H1 (cell line): ENCODE data around the gene ARHGEF2. TPM values are rescaled to one million over a fixed set of nuclear protein-coding genes. Genes with fewer than 3 reads are reported as not detected.

Experiments
- CTCF ChIA-PET: fragments of 300-600 bp; sonication (Branson Sonifier 250); formaldehyde crosslinking; loops from one replicate; lab custom pipeline; 2021; ENCODE audit not compliant: partially characterized antibody; lab: Charles Lee
- POLR2A ChIA-PET: fragments of 300-600 bp; sonication (Branson Sonifier 250); formaldehyde crosslinking; loops from one replicate; lab custom pipeline; 2021; ENCODE audit warnings: inconsistent platforms; ENCODE audit not compliant: partially characterized antibody; lab: Charles Lee
- DNase-seq, 2 experiments: peaks; one replicate each; pipeline versions ENCODE4 v3.0.0 to v3.0.0-alpha.2; 2010 to 2022; ENCODE audit warnings: low spot score in 2 of 2, low read depth in 1 of 2, mixed read lengths in 1 of 2
- FAIRE-seq: peaks from 2 replicates; lab custom pipeline; 2011; peaks lifted over from hg19 to GRCh38; lab: Jason Lieb, UNC
- H2AFZ ChIP-seq: 2 replicates; pipeline ENCODE4 v1.8.1; 2012; ENCODE audit warnings: low read length, inconsistent platforms
- H2AK5ac ChIP-seq: 2 replicates; pipeline ENCODE4 v1.6.1; 2013; ENCODE audit warnings: low read depth, low read length
- H2BK120ac ChIP-seq: replicated peaks from 2 replicates; pipeline ENCODE3; 2013; ENCODE audit warnings: low read depth, low read length, inconsistent platforms
- H2BK12ac ChIP-seq: 2 replicates; pipeline ENCODE4 v1.6.1; 2013; ENCODE audit warnings: low read depth, low read length
- H2BK15ac ChIP-seq: 2 replicates; pipeline ENCODE4 v1.6.1; 2013; ENCODE audit warnings: low read length
- H2BK20ac ChIP-seq: 2 replicates; pipeline ENCODE4 v1.6.1; 2013; ENCODE audit warnings: low read length
- H2BK5ac ChIP-seq: 2 replicates; pipeline ENCODE4 v1.6.1; 2013; ENCODE audit warnings: low read depth, low read length
- H3K14ac ChIP-seq: 2 replicates; pipeline ENCODE4 v1.6.1; 2013; ENCODE audit warnings: inconsistent platforms; ENCODE audit not compliant: insufficient read length
- H3K18ac ChIP-seq: 2 replicates; pipeline ENCODE4 v1.6.1; 2013; ENCODE audit warnings: low read length; ENCODE audit errors: extremely low read depth
- H3K23ac ChIP-seq: 2 replicates; pipeline ENCODE4 v1.6.1; 2013; ENCODE audit warnings: inconsistent platforms; ENCODE audit not compliant: insufficient read length
- H3K23me2 ChIP-seq: 2 replicates; pipeline ENCODE4 v1.6.1; 2013; ENCODE audit warnings: low read depth, low read length
- H3K27ac ChIP-seq: 2 replicates; pipeline ENCODE4 v1.6.1; 2011; ENCODE audit warnings: low read depth, low read length, inconsistent platforms
- H3K27me3 ChIP-seq, 4 experiments: replicated peaks in 1 of 4; 1 replicate in 1 of 4; 2 replicates in 3 of 4; pipeline versions ENCODE4 v1.6.1 to v1.8.1; 2011 to 2013; ENCODE audit warnings: low read length in 3 of 4, mild to moderate bottlenecking in 3 of 4, inconsistent platforms in 2 of 4, mixed read lengths in 2 of 4, moderate library complexity in 1 of 4; ENCODE audit not compliant: control insufficient read depth in 3 of 4, insufficient read depth in 3 of 4; ENCODE audit errors: extremely low read depth in 1 of 4
- H3K36me3 ChIP-seq, 4 experiments: 2 replicates each; pipeline versions ENCODE4 v1.6.1 to v1.8.1; 2011 to 2013; ENCODE audit warnings: mild to moderate bottlenecking in 4 of 4, low read length in 3 of 4, moderate library complexity in 2 of 4, control low read depth in 1 of 4, inconsistent platforms in 1 of 4; ENCODE audit not compliant: insufficient read depth in 4 of 4, control insufficient read depth in 2 of 4
- H3K4ac ChIP-seq: replicated peaks from 2 replicates; pipeline ENCODE3; 2013; ENCODE audit warnings: low read length, low read depth, mixed read lengths, inconsistent platforms; ENCODE audit not compliant: insufficient read length
- H3K4me1 ChIP-seq, 4 experiments: replicated peaks in 1 of 4; 1 replicate in 1 of 4; 2 replicates in 3 of 4; pipeline versions ENCODE4 v1.6.1 to v1.8.1; 2011 to 2013; ENCODE audit warnings: low read length in 3 of 4, inconsistent platforms in 2 of 4, mixed read lengths in 1 of 4; ENCODE audit not compliant: insufficient read depth in 4 of 4, control insufficient read depth in 3 of 4
- H3K4me2 ChIP-seq, 2 experiments: 2 replicates each; pipeline versions ENCODE4 v1.6.1 to v1.8.1; 2011 to 2013; ENCODE audit warnings: low read depth in 2 of 2, low read length in 2 of 2, control low read depth in 1 of 2, inconsistent platforms in 1 of 2, mild to moderate bottlenecking in 1 of 2; ENCODE audit not compliant: insufficient read depth in 1 of 2
- H3K4me3 ChIP-seq, 4 experiments: fragments of 200-600, 300-600 bp in 1 of 4; sonication (generic), shearing (Covaris generic), sonication (Bioruptor Twin) in 1 of 4; 2 replicates each; pipeline versions ENCODE4 v1.5.1 to v1.8.1; 2011 to 2016; ENCODE audit warnings: low read length in 4 of 4, low read depth in 3 of 4, control low read depth in 2 of 4, inconsistent platforms in 2 of 4, mild to moderate bottlenecking in 2 of 4, mixed read lengths in 1 of 4, moderate library complexity in 1 of 4; ENCODE audit not compliant: insufficient read depth in 2 of 4; ENCODE audit errors: extremely low read depth in 1 of 4
- H3K56ac ChIP-seq: replicated peaks from 2 replicates; pipeline ENCODE3; 2013; ENCODE audit warnings: low read depth, mild to moderate bottlenecking, mixed read lengths, low read length, inconsistent platforms; ENCODE audit not compliant: insufficient read length
- H3K79me1 ChIP-seq: 2 replicates; pipeline ENCODE4 v1.6.1; 2013; ENCODE audit warnings: low read depth, low read length, control low read depth
- H3K79me2 ChIP-seq, 2 experiments: 2 replicates each; pipeline versions ENCODE4 v1.6.1 to v1.8.1; 2012 to 2013; ENCODE audit warnings: low read length in 2 of 2, mild to moderate bottlenecking in 2 of 2, inconsistent platforms in 1 of 2; ENCODE audit not compliant: insufficient read depth in 2 of 2, control insufficient read depth in 1 of 2
- H3K9ac ChIP-seq, 4 experiments: replicated peaks in 1 of 4; 1 replicate in 1 of 4; 2 replicates in 3 of 4; pipeline versions ENCODE4 v1.6.1 to v1.8.1; 2011 to 2013; ENCODE audit warnings: low read depth in 3 of 4, low read length in 3 of 4, control low read depth in 2 of 4, mild to moderate bottlenecking in 2 of 4, moderate library complexity in 2 of 4, inconsistent platforms in 1 of 4; ENCODE audit errors: extremely low read depth in 1 of 4
- H3K9me3 ChIP-seq, 2 experiments: 2 replicates each; pipeline versions ENCODE4 v1.6.1 to v1.8.1; 2012 to 2013; ENCODE audit warnings: mild to moderate bottlenecking in 2 of 2, moderate library complexity in 2 of 2, control low read depth in 1 of 2, inconsistent platforms in 1 of 2, low read depth in 1 of 2, low read length in 1 of 2, mixed read lengths in 1 of 2; ENCODE audit not compliant: insufficient read depth in 2 of 2
- H4K20me1 ChIP-seq, 2 experiments: replicated peaks in 1 of 2; 2 replicates each; pipeline versions ENCODE3 to v1.8.1; 2011 to 2013; ENCODE audit warnings: inconsistent platforms in 2 of 2, low read length in 2 of 2, mild to moderate bottlenecking in 1 of 2; ENCODE audit not compliant: insufficient read depth in 2 of 2, control insufficient read depth in 1 of 2
- H4K5ac ChIP-seq: 2 replicates; pipeline ENCODE4 v1.6.1; 2013; ENCODE audit warnings: low read length, low read depth, mixed read lengths, inconsistent platforms; ENCODE audit not compliant: insufficient read length
- H4K8ac ChIP-seq: 2 replicates; pipeline ENCODE4 v1.8.0; 2013; ENCODE audit warnings: mild to moderate bottlenecking, moderate library complexity, low read length, inconsistent platforms; ENCODE audit not compliant: insufficient read depth; ENCODE audit errors: extremely low read depth
- H4K91ac ChIP-seq: replicated peaks from 2 replicates; pipeline ENCODE3; 2013; ENCODE audit warnings: low read length, mixed read lengths, inconsistent platforms; ENCODE audit not compliant: insufficient read length
- ATF2 ChIP-seq: IDR thresholded peaks from 2 replicates; pipeline ENCODE4 v1.6.1; 2012; ENCODE audit warnings: low read length, inconsistent platforms
- HDAC2 ChIP-seq, 2 experiments: fragments of 300-600 bp in 1 of 2; sonication (generic) in 1 of 2; IDR thresholded peaks; 2 replicates each; pipeline ENCODE4 v1.6.1; 2011 to 2012; ENCODE audit warnings: low read depth in 2 of 2, low read length in 2 of 2, mild to moderate bottlenecking in 2 of 2, moderate library complexity in 2 of 2, borderline replicate concordance in 1 of 2, inconsistent platforms in 1 of 2
- JUN ChIP-seq: IDR thresholded peaks from 2 replicates; pipeline ENCODE4 v1.6.1; 2011; ENCODE audit warnings: low read depth, mild to moderate bottlenecking, improper control_type of control experiment, low read length
- KDM5A ChIP-seq: fragments of 200-600 bp; IDR thresholded peaks from 2 replicates; pipeline ENCODE4 v1.7.1; 2012; ENCODE audit warnings: mild to moderate bottlenecking, low read length, inconsistent platforms, mixed read lengths
- POLR2AphosphoS5 ChIP-seq: IDR thresholded peaks from 2 replicates; pipeline ENCODE4 v1.6.1; 2011; ENCODE audit warnings: low read depth, low read length
- SP4 ChIP-seq: IDR thresholded peaks from 2 replicates; pipeline ENCODE4 v1.6.1; 2012; ENCODE audit warnings: low read length, inconsistent platforms
- SRF ChIP-seq: IDR thresholded peaks from 2 replicates; pipeline ENCODE4 v1.6.1; 2011; ENCODE audit warnings: mild to moderate bottlenecking, low read depth, low read length, moderate library complexity
- ZNF274 ChIP-seq: IDR thresholded peaks from 2 replicates; pipeline ENCODE4 v1.7.0; 2012; ENCODE audit warnings: low read length, borderline replicate concordance; ENCODE audit errors: extremely low read depth
- WGBS, 2 experiments: shearing (Covaris generic) in 1 of 2; methylation state at CpG; one replicate each; pipeline versions ENCODE4 v1.1.6 to v1.1.7; 2013 to 2015; ENCODE audit warnings: low lambda C conversion rate in 2 of 2, mixed read lengths in 2 of 2, inconsistent platforms in 1 of 2, low coverage in 1 of 2, missing lambda C conversion rate in 1 of 2; ENCODE audit not compliant: insufficient replicate concordance in 2 of 2, insufficient coverage in 1 of 2, insufficient read length in 1 of 2; ENCODE audit errors: extremely low coverage in 1 of 2, missing lambda C conversion rate in 1 of 2; 5-methylcytosine and 5-hydroxymethylcytosine counted together
- polyA plus RNA-seq, 7 experiments: library from polyadenylated mRNA; depleted of rRNA in 3 of 7; stranded (reverse) in 5 of 7; unstranded in 2 of 7; fragments of >200 nt in 5 of 7; fragments of 200-250 nt in 2 of 7; gene quantifications; 1 replicate in 5 of 7; 2 replicates in 1 of 7; 4 replicates in 1 of 7; pipeline versions ENCODE4 v1.2.1 to v1.2.3, GENCODE V29; 2011 to 2013; ENCODE audit warnings: missing spikeins in 2 of 7, mixed read lengths in 2 of 7
- total RNA-seq: library from RNA; stranded (reverse); fragmentation: NEBNext Ultra II Directional; extraction: Animal tissue kit (Norgen Biotek cat#: 25700); gene quantifications from 2 replicates; pipeline ENCODE4 v1.2.1, GENCODE V29; 2021

The ARHGEF2 gene
- total and polyA plus RNA-seq, 2 of the 8 experiments (the other 6 are each of a cell fraction or from before 2014, with no cell fraction given): 42.7 to 80.5 TPM

- H4K91ac ChIP-seq: peak within 1 kb of the TSS; percentile 61
- H3K4me3 ChIP-seq: no peak within 1 kb of the TSS
- H3K9ac ChIP-seq: no peak within 1 kb of the TSS
- peaks cover 0 to 1% (median 0%) of the 10 kb centered on the region in 4 experiments; a peak in 2 of 8 replicates for H3K36me3 ChIP-seq
- no peak within 1 kb of the TSS for H3K23ac ChIP-seq
- 0 out of 2 replicates have a peak within 1 kb of the TSS, but pooled peaks have one; percentile 31 for H2BK15ac ChIP-seq
- WGBS, 2 experiments: 76% methylated on average over 11 of the region's 11 CpGs; no CpG with 5 or more reads in 1 of the 2 experiments
- H3K9me3 ChIP-seq: no peaks in the 10 kb centered on the region
- ChIA-PET CTCF (interaction anchor here (0.5 to 5.3 kb wide), 8 partner anchors 34 to 408 kb away, joined by 3 to 49 read pairs (median 6); no protein-coding TSS in a partner anchor), POLR2A (interaction anchor here (0.6 to 4.8 kb wide), 12 partner anchors 10 to 836 kb away, joined by 3 to 27 read pairs (median 6); partner anchors contain the start of gene ARHGEF2)
- no peak within 1 kb of the TSS for H3K14ac ChIP-seq
- TF ChIP-seq SP4 (no peak), SRF (no peak), ATF2 (no peak), ZNF274 (no peak), KDM5A (no peak), HDAC2 (IDR thresholded peaks at IDR 0.05; ENCODE audit: borderline replicate concordance in 1 of 2, low read depth in 2 of 2, low read length in 2 of 2) (no peak), POLR2AphosphoS5 (peak; percentile 70), JUN (no peak)
- H2BK20ac ChIP-seq: no peak within 1 kb of the TSS
- H3K79me1 ChIP-seq: no peaks in the 10 kb centered on the region
- no peak within 1 kb of the TSS for H3K4ac ChIP-seq
- FAIRE-seq (no peak), DNase-seq (no peak)
- H2AFZ ChIP-seq: no peak within 1 kb of the TSS
- no peak within 1 kb of the TSS for H2BK120ac ChIP-seq
- no peak within 1 kb of the TSS for H3K27ac ChIP-seq
- H4K8ac ChIP-seq: peak within 1 kb of the TSS; percentile 88; the same call in 1 of the 2 replicates
- peaks cover 0 to 9% (median 2%) of the 10 kb centered on the region in 4 experiments; a peak in 5 of 7 replicates for H3K4me1 ChIP-seq
- H2BK5ac ChIP-seq: no peak within 1 kb of the TSS
- H3K79me2 ChIP-seq: no peaks in the 10 kb centered on the region
- no peaks in the 10 kb centered on the region for H3K27me3 ChIP-seq
- no peak within 1 kb of the TSS; the same call in 1 of the 2 replicates for H2AK5ac ChIP-seq
- peak within 1 kb of the TSS; percentile 55; the same call in 1 of the 2 replicates for H2BK12ac ChIP-seq
- H3K56ac ChIP-seq: no peak within 1 kb of the TSS
- H4K20me1 ChIP-seq: no peaks in the 10 kb centered on the region
- H4K5ac ChIP-seq: no peak within 1 kb of the TSS
- H3K18ac ChIP-seq: no peak within 1 kb of the TSS
- H3K23me2 ChIP-seq: no peaks in the 10 kb centered on the region
- no peak within 1 kb of the TSS for H3K4me2 ChIP-seq
These were observed 37.1 kb downstream of the ARHGEF2 start, which contains the start of gene RXFP4 for GRCh38 chr1:155940993-155941844. RXFP4 (plus strand) TSS chr1:155941638; CDS start chr1:155941710, 72 bp downstream.
